Measurements from ENCODE around the gene COMMD9.

DNA sequence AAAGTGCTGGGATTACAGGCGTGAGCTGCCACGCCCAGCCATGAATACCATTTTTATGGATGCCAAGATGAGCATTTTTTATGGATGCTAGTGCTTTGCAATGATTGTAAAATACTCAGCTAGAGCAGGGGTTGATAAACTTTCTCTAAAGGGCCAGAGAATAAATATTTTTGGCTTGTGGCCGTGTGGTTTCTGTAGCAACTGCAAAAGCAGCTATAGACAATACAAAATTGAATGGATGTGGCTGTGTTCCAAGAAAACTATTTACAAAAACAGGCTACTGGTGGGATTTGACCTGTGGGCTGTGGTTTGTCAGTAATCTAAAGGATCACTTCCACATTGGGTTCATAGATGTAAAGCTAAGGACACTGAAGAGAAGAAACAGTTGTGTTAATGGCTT, 56.0 kb downstream of the COMMD9 start:
- TF ChIP-seq GABPA (IDR thresholded peaks at IDR 0.05; ENCODE audit: low read depth) (no peak), CTCF (IDR thresholded peaks at IDR 0.05) (no peak), MXI1 (IDR thresholded peaks at IDR 0.05; ENCODE audit: low read depth, low read length) (no peak), EP300 (IDR thresholded peaks at IDR 0.05; ENCODE audit: borderline replicate concordance in 1 of 2, low read depth in 1 of 2, low read length in 1 of 2) (no peak), EZH2phosphoT487 (IDR thresholded peaks at IDR 0.05; ENCODE audit: borderline replicate concordance, low read depth) (no peak), GATA2 (CRISPR knock-in tag; IDR thresholded peaks at IDR 0.05) (no peak), POLR2AphosphoS5 (IDR thresholded peaks at IDR 0.05; ENCODE audit: low read depth, low read length) (no peak), REST (IDR thresholded peaks at IDR 0.05; ENCODE audit: low read depth, low read length) (no peak)
- TF ChIP-seq, protein P1, sequence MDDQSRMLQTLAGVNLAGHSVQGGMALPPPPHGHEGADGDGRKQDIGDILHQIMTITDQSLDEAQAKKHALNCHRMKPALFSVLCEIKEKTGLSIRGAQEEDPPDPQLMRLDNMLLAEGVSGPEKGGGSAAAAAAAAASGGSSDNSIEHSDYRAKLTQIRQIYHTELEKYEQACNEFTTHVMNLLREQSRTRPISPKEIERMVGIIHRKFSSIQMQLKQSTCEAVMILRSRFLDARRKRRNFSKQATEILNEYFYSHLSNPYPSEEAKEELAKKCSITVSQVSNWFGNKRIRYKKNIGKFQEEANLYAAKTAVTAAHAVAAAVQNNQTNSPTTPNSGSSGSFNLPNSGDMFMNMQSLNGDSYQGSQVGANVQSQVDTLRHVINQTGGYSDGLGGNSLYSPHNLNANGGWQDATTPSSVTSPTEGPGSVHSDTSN (IDR thresholded peaks at IDR 0.05), result no peak
